Mesendoderm (in vitro differentiated cells): ENCODE measurements around the gene ASTN2.

Experiments used
- DNase-seq: peaks from one replicate; pipeline ENCODE4 v3.0.0; 2013
- H2AK5ac ChIP-seq: 2 replicates; pipeline ENCODE4 v1.6.1; 2013; ENCODE audit warnings: low read length, inconsistent platforms
- H2BK120ac ChIP-seq: 2 replicates; pipeline ENCODE4 v1.6.1; 2013; ENCODE audit warnings: low read depth, mild to moderate bottlenecking, low read length, moderate library complexity, mixed read lengths
- H2BK15ac ChIP-seq: replicated peaks from 2 replicates; pipeline ENCODE4 v1.6.1; 2013; ENCODE audit warnings: low read depth, mild to moderate bottlenecking, moderate library complexity
- H2BK5ac ChIP-seq: 2 replicates; pipeline ENCODE4 v1.6.1; 2013; ENCODE audit warnings: low read length, inconsistent platforms
- H3K18ac ChIP-seq: 2 replicates; pipeline ENCODE4 v1.6.1; 2013; ENCODE audit warnings: mild to moderate bottlenecking, low read length, mixed read lengths
- H3K23ac ChIP-seq: one replicate; pipeline ENCODE4 v1.6.1; 2013; ENCODE audit warnings: low read length
- H3K27ac ChIP-seq: 2 replicates; pipeline ENCODE4 v1.5.1; 2013; ENCODE audit warnings: low read depth, mild to moderate bottlenecking, inconsistent platforms, low read length, moderate library complexity
- H3K27me3 ChIP-seq: 2 replicates; pipeline ENCODE4 v1.6.1; 2013; ENCODE audit warnings: low read length, control low read depth, mild to moderate bottlenecking, inconsistent platforms; ENCODE audit not compliant: insufficient read depth, poor library complexity
- H3K36me3 ChIP-seq: 2 replicates; pipeline ENCODE4 v1.6.1; 2013; ENCODE audit warnings: low read length, inconsistent platforms; ENCODE audit not compliant: control insufficient read depth, insufficient read depth
- H3K4ac ChIP-seq: one replicate; pipeline ENCODE4 v1.6.1; 2013; ENCODE audit warnings: low read depth, mild to moderate bottlenecking, low read length, moderate library complexity
- H3K4me1 ChIP-seq: 2 replicates; pipeline ENCODE4 v1.6.1; 2013; ENCODE audit warnings: low read depth, low read length, inconsistent platforms; ENCODE audit not compliant: control insufficient read depth
- H3K4me2 ChIP-seq: 2 replicates; pipeline ENCODE4 v1.6.1; 2013; ENCODE audit warnings: low read length
- H3K4me3 ChIP-seq: 2 replicates; pipeline ENCODE4 v1.5.1; 2013; ENCODE audit warnings: mild to moderate bottlenecking, low read length
- H3K56ac ChIP-seq: one replicate; pipeline ENCODE4 v1.6.1; 2013; ENCODE audit warnings: low read length
- H3K79me1 ChIP-seq: 2 replicates; pipeline ENCODE4 v1.6.1; 2013; ENCODE audit warnings: low read length, inconsistent platforms
- H3K79me2 ChIP-seq: 2 replicates; pipeline ENCODE4 v1.6.1; 2013; ENCODE audit warnings: mild to moderate bottlenecking, low read length; ENCODE audit not compliant: control insufficient read depth, insufficient read depth
- H3K9ac ChIP-seq: 2 replicates; pipeline ENCODE4 v1.6.1; 2013; ENCODE audit warnings: low read length, inconsistent platforms
- H4K5ac ChIP-seq: one replicate; pipeline ENCODE4 v1.6.1; 2013; ENCODE audit warnings: low read length
- H4K8ac ChIP-seq: one replicate; pipeline ENCODE4 v1.6.1; 2013; ENCODE audit warnings: low read depth, mild to moderate bottlenecking, control low read depth, low read length, moderate library complexity
- WGBS: extraction: QIAGEN DNeasy Blood & Tissue Kit; methylation state at CpG from one replicate; pipeline ENCODE4 v1.1.7; 2013; ENCODE audit warnings: low lambda C conversion rate, missing lambda C conversion rate; ENCODE audit not compliant: insufficient coverage; ENCODE audit errors: extremely low coverage; 5-methylcytosine and 5-hydroxymethylcytosine counted together

The ASTN2 gene

GRCh38 chr9:116959809-116960208 lies 455.0 kb downstream of the ASTN2 start:
- H3K4me3 ChIP-seq = no peak overlapping the region
- no peak overlapping the region for H3K4me2 ChIP-seq
- no peaks in the 10 kb centered on the region for H3K27me3 ChIP-seq
- no peak overlapping the region for H3K23ac ChIP-seq
- H3K18ac ChIP-seq = no peak overlapping the region
- no peak overlapping the region for H2BK120ac ChIP-seq
- WGBS = no CpG with 5 or more reads among the region's 16 CpGs
- H3K56ac ChIP-seq = no peak overlapping the region
- no peak overlapping the region for H2BK15ac ChIP-seq
- H3K36me3 ChIP-seq = no peaks in the 10 kb centered on the region
- H2AK5ac ChIP-seq = no peak overlapping the region
- H3K4me1 ChIP-seq = peaks cover 1% of the 10 kb centered on the region
- H4K5ac ChIP-seq = no peak overlapping the region
- H2BK5ac ChIP-seq = no peak overlapping the region
- H3K79me1 ChIP-seq = no peaks in the 10 kb centered on the region
- H4K8ac ChIP-seq = no peak overlapping the region
- H3K9ac ChIP-seq = no peak overlapping the region
- no peak overlapping the region for H3K4ac ChIP-seq
- H3K27ac ChIP-seq = no peak overlapping the region
- peak; percentile 9 for DNase-seq
- no peaks in the 10 kb centered on the region for H3K79me2 ChIP-seq

- peaks cover 1% of the 10 kb centered on the region for H3K4me1 ChIP-seq
- no peak overlapping the region for H3K4ac ChIP-seq
- H3K79me2 ChIP-seq = no peaks in the 10 kb centered on the region
- H3K27ac ChIP-seq = no peak overlapping the region
- no peak overlapping the region for H3K9ac ChIP-seq
- no peak overlapping the region for H4K8ac ChIP-seq
- peak; percentile 28 for DNase-seq
- no peaks in the 10 kb centered on the region for H3K79me1 ChIP-seq
- H3K4me2 ChIP-seq = no peak overlapping the region
- WGBS = no CpG with 5 or more reads among the region's 5 CpGs
- H3K27me3 ChIP-seq = no peaks in the 10 kb centered on the region
- no peak overlapping the region for H2BK5ac ChIP-seq
- H2BK15ac ChIP-seq = no peak overlapping the region
- H2AK5ac ChIP-seq = no peak overlapping the region
- no peak overlapping the region for H3K18ac ChIP-seq
- no peaks in the 10 kb centered on the region for H3K36me3 ChIP-seq
- no peak overlapping the region for H2BK120ac ChIP-seq
- no peak overlapping the region for H3K56ac ChIP-seq
- H3K4me3 ChIP-seq = no peak overlapping the region
- no peak overlapping the region for H3K23ac ChIP-seq
- H4K5ac ChIP-seq = no peak overlapping the region
Observed at GRCh38 chr9:116958881-116959280, 456.0 kb downstream of the ASTN2 start.

GRCh38 chr9:116954731-116955130 lies 460.1 kb downstream of the ASTN2 start:
- Histone ChIP-seq H4K8ac (no peak overlapping the region), H3K4ac (no peak overlapping the region), H3K79me2 (no peaks in the 10 kb centered on the region), H3K18ac (no peak overlapping the region), H3K4me3 (no peak overlapping the region), H3K36me3 (no peaks in the 10 kb centered on the region), H3K27me3 (no peaks in the 10 kb centered on the region), H3K9ac (no peak overlapping the region), H2AK5ac (no peak overlapping the region), H3K4me1 (peaks cover 1% of the 10 kb centered on the region), H3K4me2 (no peak overlapping the region), H2BK15ac (no peak overlapping the region), H3K27ac (no peak overlapping the region), H3K79me1 (no peaks in the 10 kb centered on the region), H4K5ac (no peak overlapping the region), H2BK5ac (no peak overlapping the region), H3K56ac (no peak overlapping the region), H3K23ac (no peak overlapping the region), H2BK120ac (no peak overlapping the region)
- DNase-seq = no peak
- no CpG with 5 or more reads among the region's 2 CpGs for WGBS

GRCh38 chr9:116953271-116953670 lies 461.6 kb downstream of the ASTN2 start:
- no peak overlapping the region for H4K8ac ChIP-seq
- WGBS = no CpG with 5 or more reads among the region's 1 CpG
- H3K4me1 ChIP-seq = no peaks in the 10 kb centered on the region
- H2BK120ac ChIP-seq = no peak overlapping the region
- no peak overlapping the region for H3K4me3 ChIP-seq
- no peak overlapping the region for H3K4ac ChIP-seq
- no peaks in the 10 kb centered on the region for H3K36me3 ChIP-seq
- no peak overlapping the region for H3K18ac ChIP-seq
- no peaks in the 10 kb centered on the region for H3K79me1 ChIP-seq
- H3K56ac ChIP-seq = no peak overlapping the region
- H3K9ac ChIP-seq = no peak overlapping the region
- H2BK15ac ChIP-seq = no peak overlapping the region
- no peak overlapping the region for H3K23ac ChIP-seq
- H2AK5ac ChIP-seq = no peak overlapping the region
- no peak overlapping the region for H3K27ac ChIP-seq
- no peak overlapping the region for H2BK5ac ChIP-seq
- DNase-seq = no peak
- no peak overlapping the region for H3K4me2 ChIP-seq
- no peak overlapping the region for H4K5ac ChIP-seq
- no peaks in the 10 kb centered on the region for H3K79me2 ChIP-seq
- H3K27me3 ChIP-seq = no peaks in the 10 kb centered on the region

GRCh38 chr9:116952436-116952810 lies 462.4 kb downstream of the ASTN2 start:
- no peaks in the 10 kb centered on the region for H3K79me1 ChIP-seq
- no peak overlapping the region for H3K18ac ChIP-seq
- no peak overlapping the region for H4K5ac ChIP-seq
- H2BK5ac ChIP-seq = no peak overlapping the region
- no CpG with 5 or more reads among the region's 7 CpGs for WGBS
- no peak overlapping the region for H2BK15ac ChIP-seq
- no peak overlapping the region for H3K27ac ChIP-seq
- H3K27me3 ChIP-seq = no peaks in the 10 kb centered on the region
- no peak overlapping the region for H3K4ac ChIP-seq
- no peaks in the 10 kb centered on the region for H3K4me1 ChIP-seq
- H2AK5ac ChIP-seq = no peak overlapping the region
- no peak overlapping the region for H3K56ac ChIP-seq
- no peak overlapping the region for H3K4me2 ChIP-seq
- H3K36me3 ChIP-seq = no peaks in the 10 kb centered on the region
- H3K9ac ChIP-seq = no peak overlapping the region
- no peak overlapping the region for H3K4me3 ChIP-seq
- no peak overlapping the region for H3K23ac ChIP-seq
- H2BK120ac ChIP-seq = no peak overlapping the region
- DNase-seq = peak; percentile 42
- H4K8ac ChIP-seq = no peak overlapping the region
- no peaks in the 10 kb centered on the region for H3K79me2 ChIP-seq

GRCh38 chr9:116951588-116952435 lies 463.0 kb downstream of the ASTN2 start:
- Histone ChIP-seq H4K5ac (no peak overlapping the region), H3K79me2 (no peaks in the 10 kb centered on the region), H3K27me3 (no peaks in the 10 kb centered on the region), H3K27ac (no peak overlapping the region), H2BK120ac (no peak overlapping the region), H3K36me3 (no peaks in the 10 kb centered on the region), H3K9ac (no peak overlapping the region), H3K4ac (no peak overlapping the region), H2BK5ac (no peak overlapping the region), H3K4me2 (no peak overlapping the region), H3K4me3 (no peak overlapping the region), H2BK15ac (no peak overlapping the region), H3K23ac (no peak overlapping the region), H3K18ac (no peak overlapping the region), H3K56ac (no peak overlapping the region), H3K79me1 (no peaks in the 10 kb centered on the region), H3K4me1 (no peaks in the 10 kb centered on the region), H2AK5ac (no peak overlapping the region), H4K8ac (no peak overlapping the region)
- WGBS = no CpG with 5 or more reads among the region's 3 CpGs
- DNase-seq = no peak
